Renal cortical epithelial cell (primary cell): ENCODE measurements around the gene ZNF490. TPM values are rescaled to one million over a fixed set of nuclear protein-coding genes. Genes with fewer than 3 reads are reported as not detected.

Source experiments
- DNase-seq: peaks from one replicate; pipeline ENCODE4 v3.0.0-alpha.2; 2011; ENCODE audit warnings: low read depth
- total RNA-seq: library from RNA; depleted of rRNA; stranded (reverse); fragments of >200 nt; gene quantifications from 2 replicates; pipeline ENCODE4 v1.2.3, GENCODE V29; 2014

Gene ZNF490
- total RNA-seq, 1 donor from 2014 or later: 19.6 TPM

DNA sequence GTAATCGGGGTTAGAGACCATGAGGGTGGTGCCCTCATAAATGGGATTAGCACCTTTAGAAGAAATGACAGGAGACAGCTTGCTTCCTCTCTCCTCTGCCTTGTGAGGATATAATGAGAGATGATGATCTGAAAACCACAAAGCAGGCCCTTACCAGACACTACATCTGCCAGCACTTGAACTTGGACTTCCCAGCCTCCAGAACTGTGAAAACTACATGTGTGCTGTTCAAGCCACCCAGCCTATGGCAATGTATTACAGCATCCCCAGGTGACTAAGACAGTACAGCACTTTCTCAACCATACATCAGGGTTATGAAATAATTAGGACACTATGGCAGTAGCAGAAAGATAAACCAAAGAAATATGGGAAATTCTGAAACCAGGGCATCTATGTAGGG, 66.8 kb downstream of the ZNF490 start:
- DNase-seq: no peak

Other genes starting within 250 kb of the ZNF490 start
- gene ZNF442, start 245.1 kb downstream of the ZNF490 start, total RNA-seq: 4.2 and 8.8 TPM in 2 replicates
- gene ZNF799, start 209.5 kb downstream of the ZNF490 start, total RNA-seq: 11.7 and 12.3 TPM in 2 replicates
- 10.8 and 12.7 TPM in 2 replicates for gene ZNF443, start 169.8 kb downstream of the ZNF490 start, total RNA-seq
- gene ZNF709, start 126.0 kb downstream of the ZNF490 start, total RNA-seq: 5.2 and 8.1 TPM in 2 replicates
- 8.3 and 19.9 TPM in 2 replicates for gene ZNF564, start 59.3 kb downstream of the ZNF490 start, total RNA-seq
- gene ZNF791, start 107 bp upstream of the ZNF490 start, total RNA-seq: 13.2 and 21.0 TPM in 2 replicates
- 72.1 and 92.0 TPM in 2 replicates for gene MAN2B1, start 55.9 kb upstream of the ZNF490 start, total RNA-seq
- gene WDR83, start 56.0 kb upstream of the ZNF490 start, total RNA-seq: 7.8 and 10.3 TPM in 2 replicates
- gene DHPS, start 71.1 kb upstream of the ZNF490 start, total RNA-seq: 42.8 and 49.1 TPM in 2 replicates
- not detected in 2 replicates for gene GNG14, start 77.2 kb upstream of the ZNF490 start, total RNA-seq
- gene FBXW9, start 85.8 kb upstream of the ZNF490 start, total RNA-seq: 10.4 and 13.1 TPM in 2 replicates
- gene TNPO2, start 113.1 kb upstream of the ZNF490 start, total RNA-seq: 17.0 and 67.3 TPM in 2 replicates
- 78.3 and 103 TPM in 2 replicates for gene TRIR, start 123.9 kb upstream of the ZNF490 start, total RNA-seq
- gene GET3, start 126.7 kb upstream of the ZNF490 start, total RNA-seq: 74.4 and 121 TPM in 2 replicates
- not detected in 2 replicates for gene BEST2, start 141.0 kb upstream of the ZNF490 start, total RNA-seq
- 19.6 and 30.8 TPM in 2 replicates for gene HOOK2, start 164.7 kb upstream of the ZNF490 start, total RNA-seq
- 120 and 130 TPM in 2 replicates for gene JUNB, start 180.7 kb upstream of the ZNF490 start, total RNA-seq
- gene PRDX2, start 191.0 kb upstream of the ZNF490 start, total RNA-seq: 215 and 236 TPM in 2 replicates
- not detected in 2 replicates for gene THSD8, start 191.3 kb upstream of the ZNF490 start, total RNA-seq
- 7.7 and 19.6 TPM in 2 replicates for gene RNASEH2A, start 195.8 kb upstream of the ZNF490 start, total RNA-seq
- not detected in 2 replicates for gene RTBDN, start 223.8 kb upstream of the ZNF490 start, total RNA-seq
- 0.20 and 0.52 TPM in 2 replicates for gene MAST1, start 227.7 kb upstream of the ZNF490 start, total RNA-seq